HG03280 (cell line): ENCODE measurements around the gene DPH1.
"Not testable (repeated sequence)": the region's sequence is repeated elsewhere in the genome, so short reads cannot be mapped to it uniquely, and the experiment has no call there.

ENCODE experiments used
- ATAC-seq: cut with Tn5 transposase; IDR thresholded peaks from one replicate; pipeline ENCODE4 v1.9.1; 2021; ENCODE audit warnings: mild to moderate bottlenecking, moderate library complexity; ENCODE audit not compliant: unreplicated experiment

DPH1 gene

DNA sequence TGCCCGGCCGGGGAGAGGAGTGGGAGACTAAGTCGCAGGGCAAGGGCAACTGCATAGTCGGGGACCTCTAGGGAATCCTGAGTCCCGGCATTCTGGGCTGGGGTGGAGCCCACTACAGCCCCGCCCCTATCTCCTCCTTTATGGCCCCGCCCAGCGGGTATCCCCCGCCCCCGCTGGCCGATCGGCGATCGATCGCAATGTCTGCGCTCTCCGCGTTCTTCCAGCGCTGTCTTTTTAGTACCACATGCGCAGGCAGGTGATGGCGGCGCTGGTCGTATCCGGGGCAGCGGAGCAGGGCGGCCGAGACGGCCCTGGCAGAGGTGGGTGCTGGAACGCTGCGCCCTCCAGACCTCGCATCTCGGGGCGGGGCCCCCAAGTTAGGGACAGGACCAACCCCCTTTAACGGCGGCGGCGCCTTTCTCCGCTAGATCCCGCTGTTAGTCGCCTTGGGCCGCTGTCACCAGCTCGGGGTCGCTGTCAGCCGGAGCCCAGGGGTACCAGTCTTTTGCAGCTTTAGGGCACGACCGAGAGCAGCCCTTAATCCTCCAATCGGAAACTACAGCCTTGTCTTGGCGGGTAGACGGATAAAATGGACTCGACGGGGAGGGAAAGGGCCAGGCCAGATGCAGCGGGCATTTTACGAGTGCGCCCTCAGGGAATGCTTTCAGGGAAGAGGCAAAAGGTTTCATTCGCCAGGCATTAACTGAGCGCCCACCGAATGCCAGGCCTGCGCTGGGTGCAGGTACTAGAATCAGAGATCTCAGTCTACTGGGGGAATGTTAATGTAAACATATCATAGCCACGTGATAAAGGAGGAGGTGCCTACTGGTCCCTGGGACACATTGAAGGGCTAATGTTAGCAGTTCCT, at the start of gene DPH1:
DPH1 (plus strand) TSS at position 243 of the 868 bp plus-strand sequence; CDS start at position 260, 17 bp downstream.
- peak; percentile 78 for ATAC-seq

DNA sequence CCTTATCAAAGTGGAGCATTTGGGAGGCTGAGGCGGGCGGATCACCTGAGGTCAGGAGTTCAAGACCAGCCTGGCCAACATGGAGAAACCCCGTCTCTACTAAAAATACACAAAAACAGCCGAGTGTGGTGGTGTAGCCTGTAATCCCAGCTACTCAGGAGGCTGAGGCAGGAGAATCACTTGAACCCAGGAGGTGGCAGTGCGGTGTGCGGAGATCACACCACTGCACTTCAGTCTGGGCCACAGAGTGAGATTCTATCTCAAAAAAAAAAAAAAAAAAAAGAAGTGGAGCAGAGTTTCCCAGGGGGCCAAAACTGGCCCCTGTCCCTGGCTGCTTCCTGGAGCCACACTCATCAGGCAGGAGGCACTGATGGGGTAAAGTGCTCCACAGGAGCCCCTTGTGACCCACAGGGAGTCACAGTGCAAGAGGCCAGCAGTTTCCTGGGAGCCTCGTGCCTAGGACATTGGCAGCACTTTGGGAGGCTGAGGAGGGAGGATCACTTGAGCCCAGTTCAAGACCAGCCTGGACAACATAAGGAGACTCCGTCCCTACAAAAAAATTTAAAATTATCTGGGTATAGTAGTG, 49.2 kb upstream of the DPH1 start:
- ATAC-seq, result no peak

DNA sequence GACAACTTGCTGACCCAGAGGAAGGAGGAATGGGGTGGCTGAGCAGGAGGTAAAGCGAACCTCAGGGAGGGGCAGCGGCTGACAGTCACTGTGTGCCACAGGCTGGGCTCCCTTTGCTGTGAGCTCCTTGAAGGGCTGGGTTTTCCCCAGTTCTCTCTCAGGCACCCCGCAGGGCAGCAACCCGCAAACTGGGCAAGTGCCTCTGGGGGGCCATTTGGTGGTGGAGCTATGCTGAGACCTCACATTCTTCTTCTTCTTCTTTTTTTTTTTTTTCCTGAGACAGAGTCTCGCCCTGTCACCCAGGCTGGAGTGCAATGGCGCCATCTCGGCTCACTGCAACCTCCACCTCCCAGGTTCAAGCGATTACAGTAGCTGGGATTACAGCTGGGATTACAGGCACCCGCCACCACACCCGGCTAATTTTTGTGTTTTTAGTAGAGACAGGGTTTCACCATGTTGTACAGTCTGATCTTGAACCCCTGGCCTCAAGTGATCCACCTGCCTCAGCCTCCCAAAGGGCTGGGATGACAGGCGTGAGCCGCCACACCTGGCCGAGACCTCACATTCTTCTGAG, 47.1 kb upstream of the DPH1 start:
- ATAC-seq, result not testable (repeated sequence)

DNA sequence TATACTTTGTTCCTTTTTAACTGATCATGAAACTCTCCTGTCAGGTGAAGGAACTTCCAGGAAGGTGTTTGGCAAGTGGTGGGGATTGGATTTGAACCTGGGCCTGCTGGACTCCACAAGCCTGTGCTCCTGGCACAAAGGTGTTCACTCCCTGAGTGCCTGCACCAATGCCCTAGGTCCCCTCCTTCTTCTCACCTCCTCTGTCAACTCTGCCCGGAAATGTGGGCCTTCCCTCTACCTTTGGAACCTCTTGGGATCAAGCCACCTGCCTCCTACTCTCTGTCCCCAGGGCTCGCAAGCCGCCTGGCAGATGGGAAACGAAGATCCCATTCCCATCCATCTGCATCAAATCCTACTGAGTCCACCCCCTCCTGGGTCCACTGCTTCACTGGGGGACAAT, 44.9 kb upstream of the DPH1 start:
- no peak for ATAC-seq

DNA sequence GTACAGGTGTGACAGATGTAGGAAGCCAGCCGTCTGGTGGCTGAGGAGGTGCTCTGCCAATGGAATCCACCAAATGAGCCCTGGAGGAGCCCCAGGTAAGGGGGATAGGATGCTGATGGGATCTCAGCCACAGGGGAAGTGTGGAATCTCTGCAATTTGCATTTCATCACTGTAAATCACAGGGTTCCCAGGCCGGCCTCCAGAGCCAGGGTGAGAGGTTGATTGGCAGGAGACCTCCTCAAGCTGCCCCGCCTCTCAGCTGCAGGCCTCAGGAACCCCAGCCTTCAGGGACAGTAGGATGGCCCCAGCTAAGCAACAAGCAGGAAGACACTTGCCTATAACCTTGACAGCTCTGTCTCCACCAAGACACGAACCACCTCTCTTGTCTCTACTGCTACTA, 44.3 kb upstream of the DPH1 start:
- no peak for ATAC-seq

DNA sequence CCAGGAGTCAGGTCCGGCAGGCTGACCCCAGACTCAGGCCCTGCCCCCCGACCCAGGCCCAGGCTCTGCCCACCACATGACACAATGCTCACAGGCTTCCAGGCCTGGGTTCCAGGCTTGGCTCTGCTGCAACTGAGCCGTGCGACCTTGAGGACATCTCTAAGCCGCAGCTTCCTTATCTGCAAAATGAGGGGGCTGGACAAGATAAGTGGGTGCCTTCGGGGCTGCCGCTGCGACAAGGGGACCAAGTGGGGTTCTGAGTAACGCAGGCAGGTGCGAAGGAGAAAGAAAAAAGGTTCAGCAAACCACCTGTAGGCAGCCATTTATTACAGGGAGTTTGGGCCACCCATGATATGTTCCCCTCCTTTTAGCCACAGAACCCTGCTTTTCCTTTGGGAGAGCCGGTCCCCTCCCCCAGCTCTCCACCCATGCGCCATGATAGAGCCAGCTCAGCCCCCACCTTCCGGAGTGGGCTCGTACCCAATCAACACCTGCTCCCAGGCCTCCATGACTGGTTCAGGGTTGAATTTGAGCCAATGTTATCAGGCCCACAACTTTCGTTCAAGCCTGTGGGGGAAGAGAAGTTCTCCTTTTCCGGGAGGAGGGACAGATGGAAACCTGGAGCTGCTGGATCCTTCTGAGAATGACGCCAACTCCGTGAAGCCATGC, 43.0 kb upstream of the DPH1 start:
- ATAC-seq, result no peak

DNA sequence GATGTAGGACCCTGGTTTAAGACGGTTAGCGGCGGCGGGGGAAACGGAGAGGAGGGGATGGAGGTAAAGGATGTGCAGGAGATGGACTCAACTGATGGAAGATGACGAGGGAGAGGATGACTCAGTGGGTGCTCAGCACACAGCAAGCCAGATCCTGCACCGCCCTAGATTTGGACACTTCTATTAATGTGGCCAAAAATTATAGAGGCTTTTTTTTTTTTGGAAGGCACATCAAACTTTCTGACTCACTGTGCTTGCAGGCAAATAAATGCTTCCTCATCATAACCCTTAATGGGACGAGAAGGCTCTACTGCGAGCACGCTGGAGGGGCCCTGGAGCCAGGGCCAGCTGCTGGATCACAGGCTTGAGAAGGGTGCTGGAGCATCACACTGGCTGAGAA, 40.8 kb upstream of the DPH1 start:
- ATAC-seq, result no peak

DNA sequence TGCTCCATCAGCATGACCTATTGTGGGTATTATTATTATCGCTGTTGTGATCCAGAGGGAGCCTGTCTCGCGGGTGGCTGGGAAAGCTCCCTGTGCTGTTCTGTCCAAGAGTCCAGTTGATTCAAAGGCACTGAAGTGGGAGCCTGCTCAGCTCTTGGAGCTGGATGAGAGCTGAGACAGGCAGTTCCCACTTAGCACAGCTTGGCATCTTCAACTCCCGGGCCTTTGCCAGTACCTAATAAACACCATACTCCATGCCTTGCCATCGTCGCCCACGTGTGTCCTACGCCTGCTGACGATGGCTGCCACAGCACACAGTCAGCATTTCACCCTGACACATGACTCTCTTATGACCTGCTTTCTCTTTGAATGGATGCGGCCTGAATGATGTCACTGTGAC, 37.4 kb upstream of the DPH1 start:
- ATAC-seq, result no peak

DNA sequence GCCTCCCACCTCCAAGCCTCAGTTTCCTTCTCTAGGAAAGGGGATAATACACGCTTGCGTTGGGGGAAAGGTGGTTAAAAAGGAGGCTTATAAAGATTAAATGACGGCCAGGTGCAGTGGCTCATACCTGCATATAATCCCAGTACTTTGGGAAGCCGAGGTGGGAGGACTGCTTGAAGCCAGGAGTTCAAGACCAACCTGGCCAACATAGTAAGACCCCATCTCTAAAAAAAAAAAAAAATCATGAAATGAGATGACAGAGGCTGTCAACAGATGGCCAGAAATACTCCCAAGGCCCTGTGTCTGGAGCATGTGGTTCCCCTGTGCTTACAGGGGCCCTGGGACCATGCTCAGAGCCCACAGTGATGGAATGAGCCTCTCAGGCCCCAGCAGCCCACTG, 35.2 kb upstream of the DPH1 start:
- ATAC-seq, result no peak

DNA sequence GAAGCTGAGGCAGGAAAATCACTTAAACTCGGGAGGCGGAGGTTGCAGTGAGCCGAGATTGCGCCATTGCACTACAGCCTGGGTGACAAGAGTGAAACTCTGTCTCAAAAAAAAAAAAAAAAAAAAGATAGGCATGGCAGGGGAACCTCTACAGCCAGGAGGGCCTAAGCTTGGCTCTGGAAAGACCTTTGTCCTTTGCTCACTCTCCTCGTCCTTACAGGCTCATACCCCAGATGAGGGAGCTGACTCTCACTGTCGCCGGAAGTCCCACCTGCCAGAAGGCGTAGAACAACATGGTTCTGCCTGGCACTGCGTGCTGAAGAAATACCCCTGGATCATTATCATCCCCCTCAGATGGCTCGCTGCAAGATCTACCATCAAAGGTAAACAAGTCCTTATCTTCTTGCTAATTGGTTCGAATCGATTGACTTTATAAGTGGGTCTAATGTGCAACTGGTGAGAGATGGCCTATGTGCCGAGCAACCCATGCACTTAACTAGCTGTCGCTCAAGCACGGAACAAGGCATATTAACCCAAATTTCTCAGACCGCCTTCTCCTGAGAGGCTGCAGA, 34.5 kb upstream of the DPH1 start:
- no peak for ATAC-seq

DNA sequence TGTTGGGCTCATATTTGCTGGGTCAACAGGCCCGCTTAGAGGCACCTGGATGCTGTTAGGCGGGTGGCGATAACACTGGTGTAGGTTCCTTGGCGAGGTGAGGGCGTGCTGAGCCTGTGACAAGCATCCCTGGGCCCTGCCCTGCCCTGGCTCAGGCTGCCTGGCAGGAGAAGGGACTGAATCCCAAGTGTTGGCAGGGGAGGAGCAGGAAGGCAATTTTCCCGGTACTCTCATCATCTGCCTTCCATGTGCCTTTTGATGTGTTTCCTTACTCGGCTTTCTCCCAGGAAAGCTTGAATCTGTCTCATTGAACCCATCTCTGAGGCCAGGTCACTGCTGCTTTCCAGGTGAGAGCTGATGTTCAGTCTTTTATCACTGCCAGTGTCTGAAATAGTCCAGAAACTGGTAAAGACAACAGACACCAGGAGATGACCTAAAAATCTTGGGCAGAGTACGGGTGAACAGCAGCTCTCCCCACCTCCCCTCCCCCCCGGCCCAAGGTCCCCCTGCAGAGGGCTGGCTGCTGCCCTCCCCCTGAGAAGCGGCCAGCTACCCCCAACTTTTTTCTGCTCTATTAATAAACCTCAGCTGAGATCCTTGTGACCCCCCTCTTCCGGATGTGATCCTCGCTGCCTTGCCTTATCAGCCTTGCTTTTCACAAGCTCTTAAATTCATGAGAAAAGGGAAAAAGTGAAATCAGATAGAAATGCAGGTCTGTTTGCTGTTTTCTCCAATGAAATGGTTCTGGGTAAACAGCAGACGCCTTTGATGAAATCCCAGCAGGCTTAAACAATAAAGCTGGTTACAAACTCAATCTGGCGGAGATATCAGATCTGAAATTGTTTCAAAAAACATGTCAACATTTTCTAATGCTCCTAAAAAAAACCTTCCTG, 33.8 kb upstream of the DPH1 start:
- ATAC-seq, result no peak

DNA sequence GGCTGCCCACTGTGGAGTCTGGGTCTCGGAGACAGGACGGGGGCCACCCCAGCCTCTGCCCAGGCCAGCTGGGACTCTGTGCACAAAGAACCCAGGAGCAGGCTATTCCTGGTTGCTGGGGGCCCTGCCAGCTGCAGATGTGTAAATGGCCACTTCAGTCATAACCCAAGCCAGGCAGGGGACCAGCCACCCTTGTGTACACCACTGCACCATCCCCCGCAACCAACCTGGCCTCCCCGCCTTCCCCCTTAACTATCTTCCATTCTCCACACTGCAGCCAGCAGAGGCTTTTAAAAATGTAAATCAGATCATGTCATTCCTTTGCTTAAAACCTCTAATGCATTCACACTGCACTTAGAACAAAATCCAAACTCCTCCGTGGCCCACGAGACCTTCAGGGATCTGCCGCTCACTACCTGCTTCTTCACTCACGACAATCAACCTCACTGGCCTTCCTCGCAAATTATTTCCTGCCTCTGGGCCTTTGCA, 33.1 kb upstream of the DPH1 start:
- ATAC-seq, result no peak

DNA sequence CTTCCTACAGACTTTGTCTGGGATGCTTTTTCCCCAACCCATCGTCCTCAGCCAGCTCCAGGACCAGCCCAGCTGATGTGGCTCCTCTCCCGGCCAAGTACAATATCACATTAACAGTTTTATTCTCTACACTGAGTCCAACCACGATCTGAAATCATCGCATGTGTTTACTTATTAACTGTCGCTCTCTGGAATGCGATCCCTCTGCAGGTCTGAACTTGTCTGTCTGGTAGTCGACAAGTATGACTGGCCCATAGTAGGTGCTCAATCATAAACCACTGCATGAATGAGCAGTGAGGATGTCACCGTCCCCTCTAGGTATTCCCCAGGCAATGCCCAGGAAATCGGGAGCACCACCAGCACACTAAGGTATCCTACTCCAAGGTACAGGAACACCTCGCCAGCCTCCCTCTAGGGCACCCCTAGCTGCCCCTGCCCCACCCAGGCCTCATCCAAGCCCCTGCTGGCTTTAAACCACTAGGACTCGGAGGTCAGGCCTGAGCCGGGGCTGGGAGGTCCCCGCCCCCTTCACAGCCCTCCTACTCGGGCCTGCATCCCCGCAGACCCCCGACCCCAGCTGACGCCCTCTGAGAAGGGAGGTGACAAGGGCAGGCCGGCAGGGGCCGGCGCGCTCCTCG, 32.5 kb upstream of the DPH1 start:
- ATAC-seq, result no peak

DNA sequence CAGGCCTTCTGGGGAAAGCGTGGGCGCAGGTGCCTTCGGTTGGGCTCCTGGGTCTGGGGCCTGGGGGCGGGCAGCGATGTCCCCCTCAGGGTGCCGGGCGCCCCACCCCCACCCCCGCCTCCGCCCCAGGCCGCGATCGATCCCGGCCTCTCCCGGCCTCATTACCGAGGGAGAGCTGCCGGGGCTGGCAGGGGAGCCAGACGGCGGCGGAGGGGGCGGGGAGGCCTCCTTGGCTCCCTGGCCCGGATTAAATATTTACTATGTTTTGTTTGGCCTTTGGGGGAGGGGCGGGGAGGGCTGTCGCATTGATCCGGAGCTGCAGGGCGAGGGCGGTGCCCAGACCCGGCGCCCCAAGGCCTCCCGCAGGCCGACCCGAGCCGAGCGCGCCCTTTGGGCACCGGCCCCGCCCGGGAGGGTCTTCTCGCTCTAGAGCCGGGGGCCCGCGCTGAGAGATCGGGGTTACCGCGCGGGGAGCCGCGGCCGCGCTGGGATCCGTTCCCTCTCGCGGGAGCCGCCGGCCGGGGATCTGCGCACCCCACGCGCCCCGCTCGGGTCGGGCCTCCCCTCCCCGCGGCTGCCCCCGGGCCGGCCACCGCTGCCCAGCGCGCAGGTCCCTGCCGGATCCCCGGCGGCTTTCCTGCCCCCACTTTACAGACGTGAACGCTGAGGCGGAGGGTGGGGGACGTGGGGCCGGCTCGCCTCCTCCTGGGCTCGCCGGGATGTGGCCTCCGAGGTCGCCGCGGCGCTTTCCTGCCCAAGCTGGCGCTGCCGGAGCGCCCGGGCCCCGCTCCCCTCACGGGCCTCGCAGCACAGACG, 31.8 kb upstream of the DPH1 start:
- no peak for ATAC-seq

DNA sequence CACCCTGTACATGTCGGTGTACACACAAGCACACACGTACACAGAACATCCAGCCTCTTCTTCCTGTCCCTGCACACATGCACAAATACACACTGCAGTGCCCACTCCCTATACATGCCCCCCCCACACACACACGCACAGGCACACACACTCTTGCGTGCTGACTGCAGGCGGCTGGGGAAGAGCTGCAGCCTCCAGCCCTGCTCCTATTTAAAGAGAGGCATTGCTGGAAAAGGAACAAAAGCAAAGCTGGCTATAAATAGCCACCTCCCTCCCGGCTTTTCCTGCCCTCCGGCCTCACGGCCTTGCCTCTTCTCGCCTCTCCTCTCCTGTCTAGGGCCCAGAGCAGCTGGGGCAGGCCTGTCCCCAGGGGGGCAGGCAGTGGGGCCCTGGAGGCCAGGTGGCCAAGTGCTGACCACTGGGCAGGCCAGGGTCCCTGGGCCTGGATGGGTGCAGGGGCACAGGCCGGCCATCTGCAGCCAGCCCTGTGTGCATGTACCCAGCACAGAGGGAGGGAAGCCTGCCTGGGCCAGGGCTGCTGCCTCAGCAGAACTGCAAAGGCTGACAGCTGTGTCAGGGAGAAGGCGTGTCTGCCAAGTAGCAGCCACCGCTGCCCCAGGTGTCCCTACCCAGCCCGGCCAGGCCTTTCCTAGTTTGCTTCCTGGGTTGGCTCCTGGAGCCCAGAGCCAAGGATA, 30.2 kb upstream of the DPH1 start:
- ATAC-seq, result no peak

DNA sequence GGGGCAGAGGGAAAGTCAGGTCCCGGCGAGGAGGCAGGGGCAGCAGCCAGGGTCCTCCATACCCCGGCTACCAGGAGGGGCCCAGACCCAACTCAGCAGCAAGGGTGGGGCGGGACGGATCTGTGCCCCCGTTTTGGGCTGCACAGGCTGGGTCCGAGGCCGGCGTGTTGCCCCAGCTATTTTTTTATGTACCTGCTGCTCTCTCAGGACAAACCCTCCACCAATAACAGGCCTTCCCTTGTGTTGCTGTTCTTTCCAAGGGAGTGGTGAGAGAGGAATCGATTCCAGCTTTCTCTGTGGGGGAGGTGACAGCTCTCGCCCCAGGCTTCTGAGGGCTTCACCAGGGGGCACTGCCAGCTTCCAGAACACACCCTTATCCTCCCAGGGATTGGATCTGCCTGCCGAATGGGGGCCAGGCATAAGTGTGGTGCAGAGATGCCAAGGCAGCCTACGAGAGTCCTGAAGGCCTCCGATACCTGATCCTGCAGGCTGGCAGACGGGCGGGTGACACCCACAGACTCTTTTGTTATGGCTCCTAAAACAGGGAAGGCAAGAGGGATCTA, 27.1 kb upstream of the DPH1 start:
- no peak for ATAC-seq

DNA sequence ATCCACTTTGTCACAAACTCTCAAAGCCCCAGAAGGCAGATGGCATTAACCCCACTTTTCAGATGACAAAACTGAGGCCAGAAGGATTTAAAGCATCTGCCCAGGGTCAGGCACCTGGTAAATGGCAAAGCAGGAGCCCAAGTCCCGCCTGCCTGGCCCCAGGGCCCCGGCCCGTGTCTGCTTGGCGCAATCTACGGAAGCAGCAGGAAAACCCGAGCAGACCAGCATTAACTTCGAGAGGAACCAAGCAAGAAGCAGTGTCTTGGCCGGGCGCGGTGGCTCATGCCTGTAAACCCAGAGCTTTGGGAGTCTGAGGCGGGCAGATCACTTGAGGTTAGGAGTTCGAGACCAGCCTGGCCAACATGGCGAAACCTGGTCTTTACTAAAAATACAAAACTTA, 26.4 kb upstream of the DPH1 start:
- no peak for ATAC-seq

DNA sequence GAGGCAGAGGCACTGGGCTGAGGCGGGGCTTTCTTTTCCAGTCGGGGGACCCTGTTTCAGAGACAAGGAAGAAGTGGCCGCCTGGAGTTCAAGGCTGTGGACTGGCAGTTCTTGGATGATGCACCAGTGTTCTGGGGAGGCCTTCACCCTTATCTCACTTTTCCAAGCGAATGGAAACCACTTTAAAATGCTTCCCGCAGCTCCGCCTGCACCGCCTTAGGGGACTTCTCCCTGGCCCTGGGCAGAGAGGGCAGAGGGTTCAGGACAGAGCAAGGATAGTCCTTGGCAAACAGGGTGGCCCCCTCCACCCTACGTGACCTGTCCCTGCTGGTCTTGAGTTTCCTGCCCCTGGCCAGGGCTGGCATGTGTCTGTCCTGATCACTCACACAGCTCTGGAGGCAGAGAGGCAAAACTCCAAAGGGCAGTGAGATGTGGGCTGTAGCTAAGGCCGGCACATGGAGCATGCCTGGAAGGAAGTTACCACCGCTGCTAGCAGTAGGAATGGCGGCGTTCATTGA, 25.5 kb upstream of the DPH1 start:
- ATAC-seq, result no peak
